ENCODE measurements around the gene TBC1D24. TPM values are rescaled to one million over a fixed set of nuclear protein-coding genes. Genes with fewer than 3 reads are reported as not detected.
"Not testable (repeated sequence)": the region's sequence is repeated elsewhere in the genome, so short reads cannot be mapped to it uniquely, and the experiment has no call there.

TBC1D24 gene
- total RNA-seq, 1 donor from 2014 or later: 11.8 TPM

- DNase-seq: peak; percentile 43
- ATAC-seq (ENCODE audit: poor library complexity); intact Hi-C loops (cut with DNase I): not testable (repeated sequence)
Measured at GRCh38 chr16:2533142-2533755, 58.3 kb downstream of the TBC1D24 start.

- intact Hi-C loops (cut with DNase I): no loop called here
- ATAC-seq (ENCODE audit: poor library complexity): no peak
- peak; percentile 34 for DNase-seq
Measured at GRCh38 chr16:2533912-2534311, 59.0 kb downstream of the TBC1D24 start.

- ATAC-seq (ENCODE audit: poor library complexity); DNase-seq; intact Hi-C loops (cut with DNase I): not testable (repeated sequence)
Measured at GRCh38 chr16:2534335-2534734, 59.4 kb downstream of the TBC1D24 start.

- peak; percentile 46 for DNase-seq
- intact Hi-C loops (cut with DNase I): no loop called here
Measured at GRCh38 chr16:2535625-2536013, 60.7 kb downstream of the TBC1D24 start.

GRCh38 chr16:2537451-2538379 lies 62.8 kb downstream of the TBC1D24 start, which contains the start of gene PDPK1:
Gene PDPK1 (plus strand): TSS chr16:2538021. CDS start chr16:2538113, 92 bp downstream.
- peak; percentile 94 for ATAC-seq (ENCODE audit: poor library complexity)

More at GRCh38 chr16:2535625-2536013, 60.7 kb downstream of the TBC1D24 start:
- no peak for ATAC-seq (ENCODE audit: poor library complexity)

GRCh38 chr16:2539192-2539844 lies 64.4 kb downstream of the TBC1D24 start:
- ATAC-seq (ENCODE audit: poor library complexity); DNase-seq; intact Hi-C loops (cut with DNase I): not testable (repeated sequence)

More at GRCh38 chr16:2537451-2538379, 62.8 kb downstream of the TBC1D24 start, which contains the start of gene PDPK1:
- peak; percentile 96 for DNase-seq
- intact Hi-C loops (cut with DNase I): no loop called here

- peak; percentile 56 for DNase-seq
- intact Hi-C loops (cut with DNase I); ATAC-seq (ENCODE audit: poor library complexity): not testable (repeated sequence)
Measured at GRCh38 chr16:2539845-2540458, 65.0 kb downstream of the TBC1D24 start.

GRCh38 chr16:2540912-2541311 lies 66.0 kb downstream of the TBC1D24 start:
- not testable (repeated sequence) for ATAC-seq (ENCODE audit: poor library complexity); DNase-seq

GRCh38 chr16:2541409-2541808 lies 66.5 kb downstream of the TBC1D24 start:
- ATAC-seq (ENCODE audit: poor library complexity); DNase-seq; intact Hi-C loops (cut with DNase I): not testable (repeated sequence)

More at GRCh38 chr16:2540912-2541311, 66.0 kb downstream of the TBC1D24 start:
- intact Hi-C loops (cut with DNase I): not testable (repeated sequence)

GRCh38 chr16:2543771-2544170 lies 68.8 kb downstream of the TBC1D24 start:
- intact Hi-C loops (cut with DNase I); ATAC-seq (ENCODE audit: poor library complexity); DNase-seq: not testable (repeated sequence)

GRCh38 chr16:2550283-2550878 lies 75.5 kb downstream of the TBC1D24 start:
- DNase-seq; ATAC-seq (ENCODE audit: poor library complexity); intact Hi-C loops (cut with DNase I): not testable (repeated sequence)

GRCh38 chr16:2551420-2551889 lies 76.5 kb downstream of the TBC1D24 start:
- intact Hi-C loops (cut with DNase I); ATAC-seq (ENCODE audit: poor library complexity): not testable (repeated sequence)
- DNase-seq: peak; percentile 19

- intact Hi-C loops (cut with DNase I); DNase-seq: not testable (repeated sequence)
- peak; percentile 8 for ATAC-seq (ENCODE audit: poor library complexity)
Measured at GRCh38 chr16:2554709-2555425, 79.9 kb downstream of the TBC1D24 start.

All from Right ventricle myocardium superior (tissue), 1 donor.